GM12878 (cell line): Measurements from ENCODE around the gene THADA. TPM values are rescaled to one million over a fixed set of nuclear protein-coding genes. Genes with fewer than 3 reads are reported as not detected.

ENCODE experiments used
- ATAC-seq: fragments of 200-7000 bp; cut with Tn5 transposase; 3 replicates; pipeline ENCODE4 v1.9.1; 2020; ENCODE audit warnings: mild to moderate bottlenecking, moderate library complexity
- BruUV-seq: library from RNA; stranded (reverse); fragments of 400-500 nt; replicated peaks from 2 replicates; lab custom pipeline; 2021; lab: Mats Ljungman, UMichigan
- CTCF ChIA-PET: fragments of 300-600 bp; sonication (Branson Sonifier 250); formaldehyde crosslinking; extraction: SDS; loops from one replicate; lab custom pipeline; 2021; ENCODE audit warnings: inconsistent platforms; lab: Yijun Ruan, JAX
- POLR2A ChIA-PET: fragments of 350-600 bp; formaldehyde crosslinking; extraction: SDS; loops from one replicate; lab custom pipeline; 2021; ENCODE audit warnings: inconsistent platforms; lab: Charles Lee
- RAD21 ChIA-PET: fragments of 300-600 bp; sonication (Branson Sonifier 250); formaldehyde crosslinking; loops from one replicate; lab custom pipeline; 2023; ENCODE audit warnings: antibody characterized with exemption; ENCODE audit not compliant: unreplicated experiment; lab: Charles Lee
- SMC1A ChIA-PET: fragments of 300-600 bp; sonication (Branson Sonifier 250); formaldehyde crosslinking; loops from one replicate; lab custom pipeline; 2023; ENCODE audit not compliant: unreplicated experiment, uncharacterized antibody; lab: Charles Lee
- DNase-seq: peaks from one replicate; pipeline ENCODE4 v3.0.0-alpha.2; 2011; ENCODE audit warnings: low read depth, low spot score
- FAIRE-seq: peaks from 3 replicates; lab custom pipeline; 2011; peaks lifted over from hg19 to GRCh38; lab: Jason Lieb, UNC
- H2AFZ ChIP-seq: 2 replicates; pipeline ENCODE4 v1.6.0; 2011; ENCODE audit warnings: low read depth, low read length, control low read depth; ENCODE audit not compliant: control insufficient read depth
- H3K27ac ChIP-seq: 2 replicates; pipeline ENCODE4 v1.5.1; 2011; ENCODE audit warnings: control low read depth; ENCODE audit not compliant: control insufficient read depth, insufficient read depth
- H3K27me3 ChIP-seq, 2 experiments: replicated peaks in 1 of 2; 2 replicates each; pipeline versions ENCODE4 v1.6.0 to v1.6.1; 2011; ENCODE audit warnings: low read length in 1 of 2; ENCODE audit not compliant: control insufficient read depth in 2 of 2, insufficient read depth in 2 of 2
- H3K36me3 ChIP-seq, 2 experiments: 2 replicates each; pipeline ENCODE4 v1.5.1; 2011; ENCODE audit warnings: low read length in 1 of 2; ENCODE audit not compliant: control insufficient read depth in 2 of 2, insufficient read depth in 2 of 2
- H3K4me1 ChIP-seq: 2 replicates; pipeline ENCODE4 v1.6.1; 2011; ENCODE audit warnings: mild to moderate bottlenecking, low read length, moderate library complexity, mixed read lengths; ENCODE audit not compliant: control insufficient read depth, insufficient read depth
- H3K4me2 ChIP-seq: 2 replicates; pipeline ENCODE4 v1.6.0; 2011; ENCODE audit warnings: control low read depth; ENCODE audit not compliant: control insufficient read depth, insufficient read depth
- H3K4me3 ChIP-seq: fragments of 200-600 bp; sonication (generic); 2 replicates; pipeline ENCODE4 v1.5.1; 2016
- H3K79me2 ChIP-seq: 2 replicates; pipeline ENCODE4 v1.6.0; 2011; ENCODE audit warnings: low read length; ENCODE audit not compliant: control insufficient read depth, insufficient read depth
- H3K9ac ChIP-seq: 2 replicates; pipeline ENCODE4 v1.8.0; 2011; ENCODE audit warnings: low read length, control low read depth, mixed read lengths; ENCODE audit not compliant: control insufficient read depth, insufficient read depth
- H3K9me3 ChIP-seq: replicated peaks from 3 replicates; pipeline ENCODE4 v1.5.1; 2011; ENCODE audit warnings: mild to moderate bottlenecking, low read length; ENCODE audit not compliant: control insufficient read depth, insufficient read depth
- H4K20me1 ChIP-seq: 2 replicates; pipeline ENCODE4 v1.6.0; 2011; ENCODE audit not compliant: control insufficient read depth, insufficient read depth
- ATF7 ChIP-seq: fragments of 450-650 bp; IDR thresholded peaks from 2 replicates; pipeline ENCODE4 v1.6.1; 2016; ENCODE audit warnings: low read depth, mild to moderate bottlenecking
- CUX1 ChIP-seq: IDR thresholded peaks from 2 replicates; pipeline ENCODE4 v1.6.1; 2012; ENCODE audit warnings: improper control_type of control experiment, low read depth, low read length; ENCODE audit not compliant: insufficient replicate concordance
- ETV6 ChIP-seq, 2 experiments: fragments of 450-650 bp in 1 of 2; IDR thresholded peaks in 1 of 2; conservative IDR thresholded peaks in 1 of 2; 2 replicates each; pipeline ENCODE4 v1.6.1; 2014; ENCODE audit warnings: antibody characterized with exemption in 1 of 2, borderline replicate concordance in 1 of 2, low read depth in 1 of 2, mild to moderate bottlenecking in 1 of 2, moderate library complexity in 1 of 2
- HSF1 ChIP-seq: fragments of 150-350 bp; IDR thresholded peaks from 2 replicates; pipeline ENCODE4 v1.6.1; 2014; ENCODE audit warnings: mild to moderate bottlenecking, low read depth, low read length
- POU2F2 ChIP-seq: IDR thresholded peaks from 3 replicates; pipeline ENCODE4 v1.6.1; 2011; ENCODE audit warnings: low read depth, mild to moderate bottlenecking, low read length, borderline replicate concordance
- SIN3A ChIP-seq: IDR thresholded peaks from 2 replicates; pipeline ENCODE4 v1.6.1; 2012; ENCODE audit warnings: low read depth, low read length, improper control_type of control experiment
- ZBTB11 ChIP-seq: fragments of 450-650 bp; formaldehyde crosslinking; IDR thresholded peaks from 2 replicates; pipeline ENCODE4 v1.5.0; 2022; ENCODE audit warnings: mild to moderate bottlenecking, missing genetic modification characterization
- WGBS: methylation state at CpG from one replicate; pipeline ENCODE4 v1.1.6; 2016; ENCODE audit warnings: low lambda C conversion rate; ENCODE audit not compliant: insufficient replicate concordance, insufficient coverage; ENCODE audit errors: missing lambda C conversion rate; 5-methylcytosine and 5-hydroxymethylcytosine counted together
- in situ Hi-C: fragments of 300-500 bp; cut with MboI; formaldehyde crosslinking; loops from 9 replicates; pipeline ENCODE4 v1.14.3; 2018; ENCODE audit warnings: mixed read lengths
- intact Hi-C: fragments of 100-400 bp; cut with micrococcal nuclease; formaldehyde crosslinking; loops from one replicate; pipeline ENCODE4 v1.14.2; 2022; ENCODE audit not compliant: unreplicated experiment
- polyA plus RNA-seq, 11 experiments: library from polyadenylated mRNA; depleted of rRNA in 4 of 11; unstranded in 6 of 11; stranded (reverse) in 5 of 11; fragments of >200 nt; fragmentation: Nextera tagmentation in 4 of 11; fragmentation: Illumina TruSeq in 1 of 11; extraction: Ambion mirVana in 4 of 11; extraction: Trizol in 1 of 11; gene quantifications; 1 replicate in 1 of 11; 2 replicates in 10 of 11; pipeline versions ENCODE4 v1.2.1 to v1.2.3, GENCODE V29; 2011 to 2016; ENCODE audit warnings: inconsistent platforms in 2 of 11, missing spikeins in 2 of 11, low read depth in 1 of 11
- total RNA-seq, 4 experiments: library from RNA; depleted of rRNA in 3 of 4; stranded (reverse); fragments of >200 nt in 3 of 4; fragmentation: Illumina TruSeq in 1 of 4; extraction: Trizol in 1 of 4; gene quantifications; 2 replicates each; pipeline versions ENCODE4 v1.2.1 to v1.2.3, GENCODE V29; 2013 to 2021

Gene THADA
- total and polyA plus RNA-seq, 10 of the 15 experiments (the other 5 are each of a cell fraction or from before 2014, with no cell fraction given) = 14.6 to 33.2 (median 23.2) TPM

DNA sequence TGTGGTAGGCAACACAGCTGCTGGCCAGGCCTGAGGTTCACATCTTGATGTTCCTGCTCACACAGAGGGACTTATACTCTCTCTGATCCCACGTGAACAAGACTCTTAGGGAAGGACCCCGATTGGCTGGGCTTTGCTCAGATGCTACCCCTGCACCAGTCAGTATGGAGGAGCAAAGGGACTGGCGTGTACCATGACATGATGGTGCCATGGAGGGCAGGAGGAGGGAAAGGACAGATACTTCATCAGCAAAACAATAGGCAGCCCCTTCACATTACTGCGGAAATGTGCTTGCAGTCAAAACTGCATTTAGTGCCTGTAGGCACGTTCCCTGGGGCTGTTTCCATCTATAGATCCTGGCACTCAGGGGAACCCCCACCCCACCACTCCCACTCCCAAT is 412.1 kb downstream of the THADA start (continued):
- TF ChIP-seq SIN3A (no peak), ZBTB11 (no peak)

DNA sequence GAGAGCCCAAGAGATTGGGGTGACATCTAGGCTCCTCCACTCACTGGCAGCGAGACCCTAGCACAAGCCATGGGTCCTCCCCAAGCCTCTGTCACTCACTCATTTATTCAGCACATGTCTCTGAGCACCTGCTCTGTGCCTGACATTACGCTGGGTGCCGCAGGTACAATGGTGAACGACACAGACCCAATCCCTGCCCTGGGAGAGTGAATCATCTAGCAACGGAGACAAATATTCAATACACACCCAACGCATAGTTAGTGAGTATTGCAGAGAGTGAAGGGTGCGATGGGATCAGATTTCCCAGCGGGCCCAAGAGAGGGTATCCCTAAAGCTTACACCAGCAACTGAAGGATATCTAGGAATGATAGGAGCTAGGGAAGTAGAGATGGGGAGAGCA is 414.9 kb downstream of the THADA start:
- Histone ChIP-seq H3K4me2 (no peak overlapping the region), H3K4me1 (no peaks in the 10 kb centered on the region), H3K9me3 (no peaks in the 10 kb centered on the region), H3K36me3 (no peaks in the 10 kb centered on the region), H3K9ac (no peak overlapping the region), H3K27ac (no peak overlapping the region), H3K79me2 (no peaks in the 10 kb centered on the region), H4K20me1 (no peaks in the 10 kb centered on the region; the same call in 1 of the 2 replicates), H3K27me3 (no peaks in the 10 kb centered on the region), H3K4me3 (no peak overlapping the region), H2AFZ (no peak overlapping the region)
- intact Hi-C loops = no loop called here
- in situ Hi-C loops = no loop called here
- ChIA-PET CTCF (interaction anchor here (1.8 to 2.3 kb wide), 2 partner anchors 11 to 13 kb away, joined by 4 to 14 read pairs; no protein-coding TSS in a partner anchor), SMC1A (interaction anchor here (1.3 kb wide), 3 partner anchors 14 to 48 kb away, joined by 4 read pairs; no protein-coding TSS in a partner anchor), RAD21 (interaction anchor here (0.6 to 1.4 kb wide), 3 partner anchors 11 to 52 kb away, joined by 3 to 4 read pairs (median 3); no protein-coding TSS in a partner anchor), POLR2A (interaction anchor here (0.6 kb wide), 1 partner anchor 365 kb away, joined by 3 read pairs; no protein-coding TSS in a partner anchor)
- BruUV-seq = no TSS peak
- WGBS = 69% methylated on average over 8 of the region's 8 CpGs
- no peak for DNase-seq
- no peak for FAIRE-seq
- no peak for ATAC-seq
- no peak for TF ChIP-seq HSF1
- TF ChIP-seq ETV6 (conservative IDR thresholded peaks at IDR 0.05 in 1 of 2, IDR thresholded peaks at IDR 0.05 in 1 of 2; ENCODE audit: borderline replicate concordance in 1 of 2, low read depth in 1 of 2) = no peak
- TF ChIP-seq CUX1 = no peak
- no peak for TF ChIP-seq ATF7
- TF ChIP-seq POU2F2 = no peak
